Measurements from ENCODE around the gene WDR86.

Gene WDR86

DNA sequence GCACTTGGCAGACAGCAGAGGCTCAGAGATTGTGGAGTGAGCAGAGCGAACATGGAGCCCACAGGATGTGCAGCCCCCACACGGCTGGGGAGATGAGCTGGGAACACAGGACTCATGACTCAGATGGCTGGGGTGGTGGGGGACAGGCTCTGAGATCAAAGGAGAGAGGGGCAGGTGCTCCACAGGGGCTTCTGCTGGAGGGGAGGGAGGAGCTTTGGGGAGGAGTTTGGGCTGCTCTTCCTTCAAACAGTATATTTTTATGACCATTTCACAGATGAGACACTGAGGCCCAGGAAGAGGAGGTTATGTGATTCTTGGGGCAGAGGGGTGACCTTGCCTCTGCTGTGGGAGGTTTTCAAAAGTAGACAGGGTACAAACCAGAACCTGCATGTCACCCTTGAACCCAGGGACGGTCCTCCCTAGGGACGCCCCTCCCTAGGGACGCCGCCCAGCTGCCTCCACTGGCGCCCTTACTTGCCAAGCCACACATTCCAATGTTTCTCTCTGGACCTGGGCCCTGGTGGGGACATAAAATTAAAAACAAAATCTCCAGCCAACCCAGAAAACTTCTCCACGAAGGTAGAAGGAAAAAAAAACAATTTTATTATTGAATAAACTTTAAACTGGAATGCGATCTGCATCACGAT is 31.1 kb upstream of the WDR86 start:
- in situ Hi-C loops (cut with HindIII; ENCODE audit: low sequenced_read_pairs): no loop called here
- DNase-seq (ENCODE audit: low read depth): no peak
- TF ChIP-seq, protein P1, sequence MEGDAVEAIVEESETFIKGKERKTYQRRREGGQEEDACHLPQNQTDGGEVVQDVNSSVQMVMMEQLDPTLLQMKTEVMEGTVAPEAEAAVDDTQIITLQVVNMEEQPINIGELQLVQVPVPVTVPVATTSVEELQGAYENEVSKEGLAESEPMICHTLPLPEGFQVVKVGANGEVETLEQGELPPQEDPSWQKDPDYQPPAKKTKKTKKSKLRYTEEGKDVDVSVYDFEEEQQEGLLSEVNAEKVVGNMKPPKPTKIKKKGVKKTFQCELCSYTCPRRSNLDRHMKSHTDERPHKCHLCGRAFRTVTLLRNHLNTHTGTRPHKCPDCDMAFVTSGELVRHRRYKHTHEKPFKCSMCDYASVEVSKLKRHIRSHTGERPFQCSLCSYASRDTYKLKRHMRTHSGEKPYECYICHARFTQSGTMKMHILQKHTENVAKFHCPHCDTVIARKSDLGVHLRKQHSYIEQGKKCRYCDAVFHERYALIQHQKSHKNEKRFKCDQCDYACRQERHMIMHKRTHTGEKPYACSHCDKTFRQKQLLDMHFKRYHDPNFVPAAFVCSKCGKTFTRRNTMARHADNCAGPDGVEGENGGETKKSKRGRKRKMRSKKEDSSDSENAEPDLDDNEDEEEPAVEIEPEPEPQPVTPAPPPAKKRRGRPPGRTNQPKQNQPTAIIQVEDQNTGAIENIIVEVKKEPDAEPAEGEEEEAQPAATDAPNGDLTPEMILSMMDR (IDR thresholded peaks at IDR 0.05; ENCODE audit: low read depth, low read length, missing control alignments): no peak
- H3K4me3 ChIP-seq (ENCODE audit: low read depth, low read length): no peak overlapping the region

DNA sequence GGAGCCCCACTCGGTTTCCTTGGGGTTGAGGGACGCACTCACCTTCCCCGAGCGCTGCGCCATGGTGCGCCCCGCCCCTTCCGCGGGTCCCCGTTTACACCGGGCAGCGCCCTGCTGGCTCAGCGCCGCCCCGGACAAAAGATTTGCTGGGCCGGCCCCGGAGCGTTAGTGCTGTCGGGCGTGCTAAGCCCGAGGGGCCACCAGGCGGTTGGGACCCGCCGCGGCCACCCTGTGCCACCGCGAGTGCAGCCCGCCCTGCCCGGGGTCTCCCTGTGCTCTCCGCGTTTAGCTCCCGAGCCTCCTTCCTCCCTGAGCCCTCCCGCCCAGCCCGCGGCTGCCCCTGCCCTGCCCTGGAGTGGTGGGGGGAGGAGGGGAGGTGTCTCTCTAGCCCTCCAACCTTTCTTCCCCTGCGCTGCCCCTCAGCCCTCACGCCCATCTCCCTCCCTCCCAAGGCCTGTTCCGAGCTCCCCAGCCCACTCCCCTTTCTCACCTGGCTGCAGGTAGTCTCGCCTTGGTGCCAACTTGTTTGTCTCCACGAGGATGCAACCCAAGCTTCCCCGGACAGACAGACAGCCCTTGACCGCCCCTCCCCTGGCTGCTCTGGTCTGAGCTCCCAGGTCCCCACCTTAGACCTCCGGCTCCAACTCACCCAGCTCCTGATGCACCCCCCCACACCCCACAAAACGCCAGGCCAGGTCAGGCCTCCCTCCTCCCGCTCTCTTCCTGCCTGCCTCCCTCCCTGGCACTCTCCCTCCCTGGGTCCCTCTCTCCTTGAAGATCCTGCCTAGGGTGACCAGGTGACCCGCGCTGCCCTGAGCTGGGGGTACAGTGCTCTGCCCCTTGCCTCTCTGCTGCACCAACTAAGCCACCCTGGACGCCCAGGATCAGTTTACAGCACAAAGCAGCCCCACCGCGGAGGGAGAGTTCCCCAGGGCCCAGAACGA is 30.3 kb upstream of the WDR86 start, which contains the start of gene CRYGN:
TSS of gene CRYGN (minus strand) at position 287 of the 944 bp plus-strand sequence. CDS start at position 63, 224 bp downstream.
- TF ChIP-seq, protein P1 (IDR thresholded peaks at IDR 0.05; ENCODE audit: low read depth, low read length, missing control alignments): no peak
- H3K4me3 ChIP-seq (ENCODE audit: low read depth, low read length): peak within 1 kb of the TSS; percentile 26
- in situ Hi-C loops (cut with HindIII; ENCODE audit: low sequenced_read_pairs): no loop called here
- no peak for DNase-seq (ENCODE audit: low read depth)

DNA sequence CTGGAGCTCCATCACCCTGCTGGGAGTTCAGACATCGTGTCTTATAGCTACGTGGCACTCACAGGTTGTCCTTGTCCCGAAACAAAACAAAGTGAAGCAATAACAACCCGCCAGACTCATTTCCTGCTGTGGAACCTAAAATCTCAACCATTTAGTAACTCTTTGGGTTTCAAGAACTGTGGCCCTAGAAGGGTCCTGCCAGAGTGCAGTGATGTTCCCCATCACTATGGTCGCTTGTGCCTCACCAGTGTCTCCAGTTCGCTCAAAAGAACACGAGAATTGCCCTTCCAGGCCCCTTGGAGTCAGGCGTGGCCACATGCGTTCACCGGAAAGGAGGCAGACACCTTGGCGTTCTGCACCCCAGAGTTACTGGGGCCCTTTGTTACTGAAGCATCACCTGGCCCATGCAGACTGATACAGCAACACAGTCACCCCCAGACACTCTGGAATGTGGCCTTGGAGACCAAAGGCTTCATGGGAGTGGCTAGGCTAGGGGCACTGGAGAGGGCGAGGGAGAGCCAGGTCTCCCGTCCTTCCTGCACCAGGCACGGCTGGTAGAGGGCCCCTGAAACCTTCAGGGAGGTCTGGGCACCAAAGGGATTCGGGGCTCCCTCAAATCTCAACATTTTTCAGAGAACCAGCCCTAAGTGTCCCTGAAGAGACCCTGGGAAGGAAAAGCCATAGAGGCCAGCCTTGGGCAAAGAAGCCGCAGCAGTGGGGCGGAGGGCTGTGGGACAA is 29.2 kb upstream of the WDR86 start:
- in situ Hi-C loops (cut with HindIII; ENCODE audit: low sequenced_read_pairs): no loop called here
- TF ChIP-seq, protein P1 (IDR thresholded peaks at IDR 0.05; ENCODE audit: low read depth, low read length, missing control alignments): no peak
- H3K4me3 ChIP-seq (ENCODE audit: low read depth, low read length): no peak overlapping the region
- DNase-seq (ENCODE audit: low read depth): no peak

DNA sequence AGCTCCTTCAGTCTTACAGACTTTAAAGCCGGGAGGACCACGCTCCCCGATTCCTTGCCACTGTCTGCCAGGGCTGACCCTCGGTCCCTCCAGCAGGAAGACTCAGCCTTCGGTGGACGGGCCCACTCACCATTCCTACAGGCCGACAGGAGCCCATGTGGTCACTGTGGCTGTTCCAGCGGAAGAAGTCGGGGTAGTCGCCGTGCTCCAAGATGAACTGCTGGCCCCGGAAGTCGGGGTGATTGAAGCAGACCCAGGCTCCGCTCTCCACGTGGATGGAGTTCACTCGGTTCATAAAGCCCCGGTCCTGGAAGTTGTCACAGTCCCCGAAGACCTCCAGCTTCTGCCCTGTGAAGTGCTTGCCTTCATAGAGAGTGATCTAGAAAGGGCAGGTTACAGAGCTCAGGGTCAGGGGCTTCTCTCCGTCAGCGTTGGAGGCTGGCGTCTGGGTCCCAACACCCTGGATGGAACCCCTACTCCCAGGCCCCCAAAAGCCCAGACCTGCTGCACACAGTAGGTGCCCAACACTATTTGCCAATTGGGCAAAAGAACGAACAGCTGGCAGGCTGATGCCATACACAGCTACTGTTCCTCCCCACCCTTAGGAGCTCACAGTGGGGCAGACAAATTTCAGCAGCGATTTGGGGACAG is 28.2 kb upstream of the WDR86 start:
- TF ChIP-seq, protein P1 (IDR thresholded peaks at IDR 0.05; ENCODE audit: low read depth, low read length, missing control alignments): no peak
- no peak for DNase-seq (ENCODE audit: low read depth)
- no peak overlapping the region for H3K4me3 ChIP-seq (ENCODE audit: low read depth, low read length)
- in situ Hi-C loops (cut with HindIII; ENCODE audit: low sequenced_read_pairs): no loop called here

DNA sequence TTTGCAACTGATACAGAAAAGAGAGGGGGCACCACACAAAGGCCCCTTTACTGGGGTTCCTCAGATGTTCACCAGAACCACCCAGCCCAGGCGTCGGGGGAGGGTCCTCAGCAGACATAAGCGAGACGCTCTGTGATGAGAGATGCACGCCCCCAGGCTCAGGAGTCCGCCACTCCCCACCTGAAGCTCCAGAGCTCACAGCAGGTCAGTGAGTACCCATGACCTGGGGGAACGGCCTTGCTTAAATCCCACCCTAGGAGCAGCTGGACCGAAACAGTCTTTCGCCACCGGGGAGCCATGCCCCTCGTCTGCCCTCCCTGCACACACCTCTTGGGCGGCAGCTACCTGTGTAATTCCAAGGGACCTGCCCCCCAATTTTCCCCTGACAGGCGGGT is 27.3 kb upstream of the WDR86 start:
- no peak for DNase-seq (ENCODE audit: low read depth)
- TF ChIP-seq, protein P1 (IDR thresholded peaks at IDR 0.05; ENCODE audit: low read depth, low read length, missing control alignments): no peak
- H3K4me3 ChIP-seq (ENCODE audit: low read depth, low read length): no peak overlapping the region
- in situ Hi-C loops (cut with HindIII; ENCODE audit: low sequenced_read_pairs): no loop called here

Data from astrocyte of the cerebellum (primary cell).